NK-92 treated with Interleukin-12 subunit alpha and Interleukin-12 subunit beta, amount 100 ng/mL, for 24 hours (cell line): Measurements from ENCODE around the gene CRYBB1.
"Not testable (repeated sequence)": the region's sequence is repeated elsewhere in the genome, so short reads cannot be mapped to it uniquely, and the experiment has no call there.

Experiments
- DNase-seq: peaks from one replicate; lab custom pipeline; 2025; lab: John Stamatoyannopoulos, UW

The CRYBB1 gene

DNA sequence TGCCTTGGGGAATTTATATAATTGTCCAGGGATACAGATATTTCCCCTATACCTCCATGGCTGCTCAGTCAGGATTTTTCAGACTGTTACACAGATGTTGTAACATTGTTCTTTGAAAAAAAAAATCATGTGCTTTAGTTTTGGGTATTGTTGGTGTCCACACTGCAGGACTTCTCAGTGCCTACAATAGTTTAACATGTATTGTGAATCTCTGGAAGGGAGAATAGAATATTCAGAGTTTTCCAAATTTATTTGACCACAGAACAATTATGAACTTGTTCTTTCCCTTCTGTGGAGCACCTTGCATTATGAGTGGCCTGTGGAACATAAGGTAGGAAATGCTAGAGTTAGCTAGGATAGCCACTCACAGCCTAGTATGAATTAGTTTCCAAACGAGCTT lies 18.5 kb upstream of the CRYBB1 start:
- no peak for DNase-seq

- DNase-seq: no peak
These were observed 17.3 kb upstream of the CRYBB1 start for GRCh38 chr22:26635117-26635516.

DNA sequence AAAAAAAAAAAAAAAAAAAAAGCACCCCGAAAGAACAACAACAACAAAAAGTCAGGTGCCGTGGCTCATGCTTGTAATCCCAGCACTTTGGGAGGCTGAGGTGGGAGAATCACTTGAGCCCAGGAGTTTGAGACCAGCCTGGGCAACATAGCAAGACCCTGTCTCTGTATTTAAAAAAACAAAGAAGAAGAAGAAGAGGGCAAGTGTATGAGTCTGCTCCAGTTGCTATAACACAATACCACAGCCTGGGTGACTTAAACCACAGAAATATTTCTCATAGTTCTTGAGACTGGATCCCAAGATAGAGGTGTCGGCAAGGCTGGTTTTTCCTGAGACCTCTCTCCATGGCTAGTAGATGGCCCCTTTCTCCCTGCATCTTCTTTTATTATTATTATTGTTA lies 16.4 kb upstream of the CRYBB1 start:
- no peak for DNase-seq

DNA sequence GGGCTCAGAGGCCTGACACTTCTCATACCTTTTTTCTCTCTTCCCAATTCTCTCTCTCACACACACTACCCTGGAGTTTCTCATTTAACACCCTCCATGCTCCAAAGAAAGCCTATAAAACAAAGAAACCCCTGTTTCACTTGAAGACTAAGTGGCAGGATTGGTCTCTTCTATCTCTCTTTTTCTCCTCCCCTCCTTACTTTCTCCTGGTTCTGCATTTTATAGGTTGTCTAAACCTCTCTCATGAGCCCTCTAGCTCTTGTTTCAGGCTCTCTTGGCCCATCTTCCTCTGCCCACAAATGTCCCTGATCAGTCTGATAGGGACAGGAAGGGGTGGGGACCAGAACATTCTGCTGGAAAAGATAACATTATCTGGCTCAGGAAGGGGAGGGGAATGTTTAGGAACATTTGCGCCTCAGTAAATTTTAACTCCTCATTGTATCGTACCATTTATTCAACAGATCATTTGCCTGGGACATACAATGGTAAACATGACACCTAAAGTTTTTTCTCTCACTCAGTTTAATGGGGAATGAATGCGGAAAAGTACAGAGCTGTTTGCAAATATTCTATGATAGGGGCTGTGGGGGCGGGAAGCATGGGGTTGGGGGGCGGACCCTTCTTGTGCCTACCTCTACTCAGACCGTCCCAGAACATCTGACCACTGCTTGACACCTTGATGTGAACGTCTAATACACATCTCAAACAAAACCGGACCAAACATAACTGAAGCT lies 14.8 kb upstream of the CRYBB1 start:
- no peak for DNase-seq

DNA sequence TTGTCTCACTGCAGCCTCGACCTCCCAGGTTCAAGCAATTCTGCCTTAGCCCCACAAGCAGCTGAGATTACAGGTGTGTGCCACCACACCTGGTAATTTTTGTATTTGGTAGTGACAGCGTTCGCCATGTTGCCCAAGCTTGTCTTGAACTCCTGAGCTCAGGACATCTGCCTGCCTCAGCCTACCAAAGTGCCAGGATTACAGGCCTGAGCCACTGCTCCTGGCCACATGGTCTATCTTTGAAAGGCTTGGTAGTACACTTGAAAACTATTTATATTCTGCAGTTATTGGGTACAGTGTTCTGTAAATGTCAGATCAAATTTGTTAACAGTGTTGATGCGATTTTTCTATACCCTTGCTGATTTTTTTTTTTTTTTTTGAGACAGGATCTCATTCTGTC lies 13.5 kb upstream of the CRYBB1 start:
- no peak for DNase-seq

- DNase-seq: no peak
These were observed 12.3 kb upstream of the CRYBB1 start for GRCh38 chr22:26629988-26630761.

- no peak for DNase-seq
These were observed 7.0 kb upstream of the CRYBB1 start for GRCh38 chr22:26624803-26625202.

DNA sequence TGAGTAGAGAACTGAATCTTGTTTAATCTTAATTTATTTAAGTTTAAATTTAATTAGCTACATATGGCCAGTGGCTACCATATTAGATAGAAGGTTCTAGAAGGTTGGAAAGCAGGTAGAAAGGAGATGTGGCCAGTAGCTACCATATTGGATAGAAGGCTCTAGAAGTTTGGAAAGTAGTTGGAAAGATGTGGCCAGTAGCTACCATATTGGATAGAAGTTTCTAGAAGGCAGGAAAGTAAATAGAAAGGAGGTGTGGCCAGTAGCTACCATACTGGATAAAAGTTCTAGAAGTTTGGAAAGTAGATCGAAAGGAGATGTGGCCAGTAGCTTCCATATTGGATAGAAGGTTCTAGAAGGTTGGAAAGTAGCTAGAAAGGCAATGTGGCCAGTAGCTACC lies 6.2 kb upstream of the CRYBB1 start:
- DNase-seq: no peak

DNA sequence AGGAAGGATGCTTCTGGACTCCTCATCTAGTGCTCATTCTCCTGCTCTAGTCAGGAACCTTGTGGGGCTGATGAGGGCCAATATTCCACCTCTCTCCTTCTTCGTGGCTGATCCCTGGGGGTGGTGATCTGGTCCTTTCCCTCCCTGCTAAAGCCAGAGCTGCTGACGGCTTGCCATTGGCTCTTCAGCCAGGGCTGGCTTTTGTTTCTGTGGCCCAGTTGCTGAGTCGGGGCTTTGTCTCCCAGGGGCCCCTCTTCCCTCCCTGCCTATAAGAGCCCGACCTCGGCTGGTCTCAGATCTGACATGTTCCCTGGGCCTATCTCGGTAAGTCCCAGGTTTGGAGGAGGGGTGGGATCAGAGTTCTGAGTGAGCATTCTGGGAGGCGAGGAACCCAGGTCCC lies 3.8 kb upstream of the CRYBB1 start, which contains the start of gene CRYBA4:
TSS of gene CRYBA4 (plus strand) at position 301 of the 400 bp plus-strand sequence. CDS start 634 bp downstream, outside the sequence.
- DNase-seq: no peak

- DNase-seq: no peak
These were observed 2.4 kb upstream of the CRYBB1 start for GRCh38 chr22:26620197-26620596.

GRCh38 chr22:26619510-26619909 lies 1.7 kb upstream of the CRYBB1 start:
- no peak for DNase-seq

- no peak for DNase-seq
These were observed 628 bp upstream of the CRYBB1 start for GRCh38 chr22:26618455-26618854.

- no peak for DNase-seq
These were observed 1.2 kb downstream of the CRYBB1 start for GRCh38 chr22:26616650-26617049.

DNA sequence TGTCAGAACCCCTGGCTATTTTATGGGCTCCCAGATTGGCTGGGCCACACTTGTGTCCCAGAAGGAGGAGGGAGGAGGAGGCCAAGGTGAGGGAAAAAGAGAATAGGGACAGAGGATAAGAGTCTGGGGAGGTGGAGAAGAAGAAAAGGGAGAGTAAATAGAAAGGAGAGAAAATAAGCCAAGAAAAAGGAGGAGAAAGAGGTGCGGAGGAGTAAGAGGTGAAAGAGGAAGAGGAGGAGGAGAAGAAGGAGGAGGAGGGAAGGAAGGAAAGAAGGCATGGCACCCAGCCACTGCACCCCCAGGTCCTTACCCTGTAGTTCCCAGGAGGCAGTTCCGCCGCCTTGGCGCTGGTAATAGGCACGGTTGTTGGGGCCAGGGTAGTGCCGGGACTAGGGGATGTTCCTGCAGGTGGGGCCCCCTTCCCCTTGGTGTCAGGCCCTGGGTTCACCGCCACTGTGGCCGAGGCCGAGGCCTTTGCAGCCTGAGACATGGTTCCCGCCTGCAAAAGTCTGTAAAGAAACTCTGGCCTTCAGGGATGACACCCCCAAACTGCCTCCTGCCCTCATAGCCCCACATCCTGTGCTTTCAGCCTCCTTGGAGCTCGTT lies 1.9 kb downstream of the CRYBB1 start:
- no peak for DNase-seq

DNA sequence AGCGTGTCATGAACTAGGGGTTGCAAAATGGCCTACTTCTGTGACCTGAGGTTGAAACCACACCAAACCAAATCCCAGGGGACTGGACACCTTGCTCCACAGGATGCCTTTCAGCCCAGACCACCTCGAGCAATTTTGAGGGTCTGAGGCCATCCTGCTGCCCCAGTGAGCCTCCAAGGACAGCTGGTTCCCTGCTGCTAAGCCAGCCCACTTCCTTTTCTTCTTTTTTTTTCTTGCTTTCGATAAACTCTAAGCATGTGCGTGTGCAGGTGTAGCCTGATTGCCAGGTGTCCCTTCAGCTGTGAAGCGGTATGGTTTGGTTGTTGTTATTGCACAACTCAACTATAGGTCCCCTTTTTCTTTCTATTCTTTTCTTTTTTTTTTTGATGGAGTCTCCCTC lies 2.7 kb downstream of the CRYBB1 start:
- no peak for DNase-seq

GRCh38 chr22:26614322-26614721 lies 3.5 kb downstream of the CRYBB1 start:
- no peak for DNase-seq

- not testable (repeated sequence) for DNase-seq
These were observed 4.1 kb downstream of the CRYBB1 start for GRCh38 chr22:26613753-26614152.

- DNase-seq: no peak
These were observed 5.2 kb downstream of the CRYBB1 start for GRCh38 chr22:26612652-26613051.

DNA sequence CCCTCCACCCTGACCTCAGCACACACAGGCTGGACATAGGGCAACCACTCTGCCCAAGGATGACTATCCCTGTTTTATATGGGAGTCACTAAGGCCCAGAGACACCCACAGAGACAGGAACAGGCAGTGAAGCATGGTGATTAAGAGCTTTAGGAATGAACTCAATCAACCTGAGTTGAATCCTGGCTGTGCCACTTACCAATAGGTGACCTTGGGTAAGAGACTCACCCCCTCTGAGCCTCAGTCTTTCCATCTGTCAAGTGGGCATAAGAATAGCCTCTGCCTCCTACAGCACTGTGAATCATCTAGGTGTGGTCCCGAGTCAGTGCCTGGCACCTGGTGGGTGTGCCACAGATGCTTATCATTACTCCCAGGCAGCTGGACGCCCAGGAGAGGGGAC lies 6.8 kb downstream of the CRYBB1 start:
- no peak for DNase-seq

DNA sequence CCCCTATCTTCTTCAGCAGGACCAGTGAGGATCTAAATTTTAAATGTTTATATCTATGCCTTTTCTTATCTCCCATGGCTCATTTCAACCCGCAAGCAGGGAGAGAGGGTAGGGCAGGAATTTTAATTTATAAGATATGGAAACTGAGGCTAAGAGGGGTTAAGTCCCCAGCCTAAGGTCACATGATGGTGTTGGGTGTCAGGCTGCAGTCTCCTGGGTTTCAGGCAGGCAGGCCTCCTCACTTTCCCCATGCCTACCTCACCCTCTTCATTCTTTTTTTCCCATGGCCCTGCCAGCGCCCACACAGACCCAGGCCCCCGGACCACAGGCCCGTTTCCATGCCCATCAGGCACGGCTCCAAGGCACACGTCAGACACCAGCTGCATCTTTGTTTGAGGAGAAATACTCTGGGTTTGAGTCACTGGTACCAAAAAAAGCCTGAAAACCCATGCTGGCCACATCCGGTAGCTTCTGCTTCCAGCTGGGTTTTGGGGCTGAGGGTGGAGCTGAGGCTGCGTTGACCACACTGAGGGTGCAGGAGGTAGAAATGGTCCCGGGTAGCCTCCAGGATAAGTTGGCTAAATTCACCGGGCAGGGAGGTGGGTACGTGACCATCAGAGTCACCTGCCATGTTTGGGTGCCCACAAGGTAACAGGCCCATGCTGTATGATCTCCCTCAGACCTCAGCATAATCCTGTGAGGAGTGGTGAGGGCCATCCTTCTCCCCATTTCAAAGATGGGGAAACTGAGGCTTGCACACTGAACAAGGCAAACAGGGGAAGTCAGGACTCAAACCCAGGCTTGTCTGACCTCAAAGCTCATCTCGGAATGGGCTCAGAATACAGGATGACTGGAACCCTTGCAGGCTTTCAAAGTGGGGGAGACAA lies 7.5 kb downstream of the CRYBB1 start:
- peak; percentile 60 for DNase-seq

DNA sequence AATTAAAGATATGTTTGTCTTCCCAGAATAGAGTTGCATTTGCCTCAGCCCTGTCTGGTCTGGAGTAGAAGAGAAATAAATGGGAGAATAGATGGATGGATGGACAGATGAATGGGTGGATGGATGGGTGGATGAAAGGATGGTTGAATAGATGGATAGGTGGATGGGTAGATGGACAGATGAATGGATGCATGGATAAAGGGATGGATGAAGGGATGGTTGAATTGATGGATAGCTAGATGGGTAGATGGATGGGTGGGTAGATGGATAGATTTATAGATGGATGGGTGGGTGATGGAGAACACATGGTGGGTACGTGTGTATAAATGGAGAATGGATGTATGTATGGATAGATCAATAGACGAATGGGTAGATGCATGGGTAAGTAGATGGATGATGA lies 8.5 kb downstream of the CRYBB1 start:
- no peak for DNase-seq

GRCh38 chr22:26608129-26608528 lies 9.7 kb downstream of the CRYBB1 start:
- DNase-seq: no peak
